Measurements from ENCODE around the gene OR9K2. TPM values are rescaled to one million over a fixed set of nuclear protein-coding genes. Genes with fewer than 3 reads are reported as not detected.

The OR9K2 gene
- polyA plus RNA-seq, 1 donor = not detected

GRCh38 chr12:55172686-55173085 is 46.5 kb downstream of the OR9K2 start:
- no peaks in the 10 kb centered on the region for H3K4me1 ChIP-seq (ENCODE audit: control insufficient read depth, insufficient read depth, low read length)
- no peak for DNase-seq
- H3K4me3 ChIP-seq (ENCODE audit: low read length) = no peak overlapping the region
- no peaks in the 10 kb centered on the region for H3K27me3 ChIP-seq (ENCODE audit: control insufficient read depth, insufficient read depth, low read length)
- H3K36me3 ChIP-seq (ENCODE audit: control insufficient read depth, insufficient read depth, low read length) = no peaks in the 10 kb centered on the region
- no peaks in the 10 kb centered on the region for H3K9me3 ChIP-seq (ENCODE audit: control insufficient read depth, low read depth, low read length)
- H3K27ac ChIP-seq (ENCODE audit: low read length) = no peak overlapping the region
- WGBS (ENCODE audit: insufficient coverage, low lambda C conversion rate) = 60% methylated on average over 1 of the region's 1 CpG

GRCh38 chr12:55173456-55173855 is 47.2 kb downstream of the OR9K2 start:
- Histone ChIP-seq H3K4me1 (ENCODE audit: control insufficient read depth, insufficient read depth, low read length) (no peaks in the 10 kb centered on the region), H3K27me3 (ENCODE audit: control insufficient read depth, insufficient read depth, low read length) (no peaks in the 10 kb centered on the region), H3K27ac (ENCODE audit: low read length) (no peak overlapping the region), H3K4me3 (ENCODE audit: low read length) (no peak overlapping the region), H3K36me3 (ENCODE audit: control insufficient read depth, insufficient read depth, low read length) (no peaks in the 10 kb centered on the region), H3K9me3 (ENCODE audit: control insufficient read depth, low read depth, low read length) (no peaks in the 10 kb centered on the region)
- no peak for DNase-seq
- WGBS (ENCODE audit: insufficient coverage, low lambda C conversion rate) = no CpG with 5 or more reads among the region's 2 CpGs

Other genes with a start within 250 kb of the OR9K2 start
- 1.6 TPM for gene TESPA1, start 141.6 kb upstream of the OR9K2 start, polyA plus RNA-seq
- gene NEUROD4, start 106.4 kb upstream of the OR9K2 start, polyA plus RNA-seq = 0.01 TPM
- gene OR10A7, start 94.6 kb downstream of the OR9K2 start, polyA plus RNA-seq = not detected
- not detected for gene OR6C74, start 118.2 kb downstream of the OR9K2 start, polyA plus RNA-seq
- gene OR6C6, start 170.2 kb downstream of the OR9K2 start, polyA plus RNA-seq = not detected
- gene OR6C1, start 187.9 kb downstream of the OR9K2 start, polyA plus RNA-seq = not detected
- not detected for gene OR6C3, start 204.3 kb downstream of the OR9K2 start, polyA plus RNA-seq
- not detected for gene OR6C75, start 236.6 kb downstream of the OR9K2 start, polyA plus RNA-seq